NCI-H128 (cell line): Measurements from ENCODE around the gene TMCC2.

ENCODE experiments used
- DNase-seq: peaks from one replicate; lab custom pipeline; 2025; ENCODE audit not compliant: unreplicated experiment; lab: John Stamatoyannopoulos, UW

TMCC2 gene

GRCh38 chr1:205259324-205259832, 31.6 kb downstream of the TMCC2 start:
- no peak for DNase-seq

- no peak for DNase-seq
These were observed 32.3 kb downstream of the TMCC2 start for GRCh38 chr1:205259998-205260397.

DNA sequence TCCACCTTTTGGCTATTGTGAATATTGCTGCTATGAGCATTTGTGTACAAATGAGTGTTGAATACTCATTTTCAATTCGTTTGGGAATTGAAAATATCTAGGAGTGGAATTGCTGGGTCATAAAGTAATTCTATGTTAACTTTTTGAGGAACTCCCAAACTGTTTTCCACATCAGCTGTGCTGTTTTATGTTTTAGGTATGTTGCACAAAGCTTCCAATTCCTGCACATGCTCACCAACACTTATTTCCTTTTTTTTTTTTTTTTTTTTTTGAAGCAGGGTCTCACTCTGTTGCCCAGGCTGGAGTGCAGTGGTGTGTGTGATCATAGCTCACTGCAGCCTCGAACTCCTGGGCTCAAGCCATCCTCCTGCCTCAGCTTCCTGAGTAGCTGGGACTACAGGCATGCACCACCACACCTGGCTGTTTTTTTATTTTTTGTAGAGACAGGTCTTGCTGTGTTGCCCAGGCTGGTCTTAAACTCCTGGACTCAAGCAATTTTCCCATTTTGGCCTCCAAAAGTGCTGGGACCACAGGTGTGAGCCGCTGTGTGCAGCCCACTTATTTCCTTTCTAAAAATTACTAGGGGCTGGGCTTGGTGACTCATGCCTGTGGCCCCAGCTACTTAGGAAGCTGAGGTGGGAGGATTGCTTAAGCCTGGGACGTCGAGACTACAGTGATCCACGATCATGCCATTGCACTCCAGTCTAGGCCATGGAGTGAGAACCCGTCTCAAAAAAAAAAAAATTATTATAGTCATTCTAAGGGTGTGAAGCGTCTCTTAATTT, 33.4 kb downstream of the TMCC2 start:
- no peak for DNase-seq

DNA sequence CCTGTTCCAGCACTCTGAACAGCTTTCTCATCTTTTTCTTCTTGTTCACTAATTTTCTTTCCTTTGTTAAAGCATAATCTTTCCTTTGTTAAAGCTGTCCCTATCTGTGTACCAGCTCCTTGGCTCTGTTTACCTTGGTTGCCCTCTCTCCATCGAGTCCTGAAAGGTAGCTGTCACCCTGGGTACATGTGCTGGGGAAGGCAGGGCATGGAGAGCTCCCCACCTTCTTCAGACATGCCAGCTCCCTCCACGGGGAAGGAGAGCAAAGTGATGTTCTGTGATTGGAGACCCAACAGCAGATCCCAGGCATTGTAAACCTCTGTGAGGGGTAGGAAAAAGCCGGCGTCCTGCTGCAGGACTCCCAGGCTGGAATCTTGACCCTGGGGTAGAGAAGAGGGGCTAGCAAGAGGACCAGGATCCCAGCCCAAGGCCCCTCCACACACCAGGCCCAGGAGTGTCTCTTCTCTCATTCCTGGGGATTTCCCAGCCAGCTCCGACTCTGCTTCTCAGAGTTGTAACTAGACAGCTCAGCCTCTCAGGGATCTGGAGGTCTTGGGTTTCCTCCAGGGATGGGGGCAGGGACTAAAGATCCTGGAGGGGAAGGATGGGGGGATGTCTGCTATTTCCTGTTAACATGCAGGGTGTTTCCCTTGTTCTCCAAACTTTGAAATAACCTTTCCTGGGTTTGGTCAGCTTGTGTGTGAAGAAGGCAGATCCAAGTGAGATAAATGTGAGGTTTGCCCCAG, 34.4 kb downstream of the TMCC2 start:
- DNase-seq = no peak

GRCh38 chr1:205262731-205263171, 35.0 kb downstream of the TMCC2 start:
- DNase-seq = no peak

- DNase-seq = no peak
These were observed 35.9 kb downstream of the TMCC2 start for GRCh38 chr1:205263580-205264190.

GRCh38 chr1:205266611-205267305, 39.0 kb downstream of the TMCC2 start:
- DNase-seq = no peak

- DNase-seq = no peak
These were observed 39.7 kb downstream of the TMCC2 start for GRCh38 chr1:205267306-205267902.

DNA sequence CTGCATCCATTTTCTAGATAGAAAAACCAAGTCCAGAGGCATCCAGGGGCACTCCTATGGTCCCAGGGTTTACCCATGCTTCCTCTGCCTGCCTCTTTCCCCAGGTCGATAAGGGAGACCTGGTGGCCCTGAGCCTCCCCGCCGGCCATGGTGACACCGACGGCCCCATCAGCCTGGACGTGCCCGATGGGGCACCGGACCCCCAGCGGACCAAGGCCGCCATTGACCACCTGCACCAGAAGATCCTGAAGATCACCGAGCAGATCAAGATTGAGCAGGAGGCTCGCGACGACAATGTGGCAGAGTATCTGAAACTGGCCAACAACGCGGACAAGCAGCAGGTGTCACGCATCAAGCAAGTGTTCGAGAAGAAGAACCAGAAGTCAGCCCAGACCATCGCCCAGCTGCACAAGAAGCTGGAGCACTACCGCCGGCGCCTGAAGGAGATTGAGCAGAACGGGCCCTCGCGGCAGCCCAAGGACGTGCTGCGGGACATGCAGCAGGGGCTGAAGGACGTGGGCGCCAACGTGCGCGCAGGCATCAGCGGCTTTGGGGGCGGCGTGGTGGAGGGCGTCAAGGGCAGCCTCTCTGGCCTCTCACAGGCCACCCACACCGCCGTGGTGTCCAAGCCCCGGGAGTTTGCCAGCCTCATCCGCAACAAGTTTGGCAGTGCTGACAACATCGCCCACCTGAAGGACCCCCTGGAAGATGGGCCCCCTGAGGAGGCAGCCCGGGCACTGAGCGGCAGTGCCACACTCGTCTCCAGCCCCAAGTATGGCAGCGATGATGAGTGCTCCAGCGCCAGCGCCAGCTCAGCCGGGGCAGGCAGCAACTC, 41.3 kb downstream of the TMCC2 start:
- no peak for DNase-seq

- no peak for DNase-seq
These were observed 42.0 kb downstream of the TMCC2 start for GRCh38 chr1:205269711-205270110.

DNA sequence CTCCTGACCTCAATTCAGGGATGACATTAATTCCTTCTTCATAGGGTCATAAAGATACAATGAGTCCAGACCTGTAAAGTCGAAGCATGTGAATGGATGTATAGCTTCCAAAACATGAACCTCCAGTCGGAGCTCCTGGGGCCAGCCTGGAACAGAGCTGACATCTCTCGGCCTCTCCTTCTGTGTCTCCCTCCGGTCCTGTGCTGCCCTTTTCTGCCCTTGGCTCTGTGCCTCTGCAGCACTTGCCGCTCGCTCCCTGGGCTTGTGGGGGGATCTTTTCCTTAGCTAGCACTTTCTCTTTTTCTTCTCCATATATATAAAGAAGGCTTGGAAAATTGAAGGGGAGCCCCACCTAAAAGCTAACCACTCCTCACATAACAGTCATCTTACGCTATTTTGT, 42.5 kb downstream of the TMCC2 start:
- DNase-seq = no peak

DNA sequence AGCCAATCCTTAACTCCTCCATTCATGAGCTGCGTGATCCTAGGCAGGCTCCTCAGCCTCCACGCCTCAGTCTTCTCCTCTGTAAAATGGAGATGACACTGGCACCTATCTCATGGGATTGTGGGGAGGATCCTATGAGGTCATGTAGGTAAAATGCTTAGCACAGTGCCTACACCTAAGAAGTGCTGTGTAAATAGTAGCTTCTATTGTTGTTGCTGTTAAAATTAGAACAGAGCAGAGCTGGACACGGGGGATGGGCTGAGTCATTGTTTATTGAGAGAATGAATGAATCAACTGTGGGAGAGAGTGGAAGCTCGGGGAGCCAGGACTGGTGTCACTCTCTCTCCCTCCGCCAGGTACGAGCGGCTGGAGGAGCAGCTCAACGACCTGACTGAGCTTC, 43.0 kb downstream of the TMCC2 start:
- DNase-seq = no peak

GRCh38 chr1:205271277-205271676, 43.5 kb downstream of the TMCC2 start:
- DNase-seq = no peak

- no peak for DNase-seq
These were observed 44.0 kb downstream of the TMCC2 start for GRCh38 chr1:205271745-205272144.

DNA sequence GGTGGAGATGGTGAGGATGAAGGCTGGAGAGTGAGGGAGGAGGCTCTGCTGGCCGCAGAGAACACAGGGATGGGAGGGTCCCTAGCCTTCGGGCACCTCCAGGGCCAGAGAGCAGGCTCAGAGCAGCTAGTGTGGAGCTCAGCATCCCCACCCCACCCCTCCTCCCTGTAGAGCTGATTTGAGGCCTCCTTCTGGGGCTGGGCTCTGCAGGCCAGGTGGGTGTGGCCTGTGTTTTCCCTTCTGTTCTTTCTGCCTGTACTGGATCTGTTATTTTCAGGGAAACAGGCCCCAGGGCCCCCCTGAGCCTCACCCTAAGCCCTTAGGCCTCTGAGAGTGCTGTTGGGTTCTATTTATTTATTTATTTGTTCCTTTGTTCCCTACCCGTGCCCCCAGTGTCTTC, 44.8 kb downstream of the TMCC2 start:
- DNase-seq = no peak

DNA sequence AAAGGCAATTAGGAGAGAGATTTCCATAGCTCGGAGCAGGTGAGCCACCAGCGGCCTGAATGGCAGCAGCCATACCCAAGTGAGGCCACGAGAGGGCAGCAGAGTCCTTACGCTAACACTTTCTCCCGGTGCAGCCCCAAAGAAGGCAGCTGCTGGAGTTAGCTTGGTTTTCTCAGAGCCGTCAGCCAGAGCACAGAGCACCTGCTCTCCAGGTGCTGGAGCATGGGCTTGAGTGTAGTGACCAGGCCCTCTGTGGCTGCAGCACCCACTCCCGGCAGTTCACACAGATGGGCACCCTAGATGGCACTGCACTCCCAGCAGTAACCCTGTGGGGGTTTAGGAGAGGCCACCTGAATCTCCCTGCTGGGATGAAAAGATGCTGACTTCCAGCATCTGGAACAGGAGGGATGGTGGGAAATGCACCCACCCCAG, 45.8 kb downstream of the TMCC2 start:
- peak; percentile 82 for DNase-seq

- no peak for DNase-seq
These were observed 46.4 kb downstream of the TMCC2 start for GRCh38 chr1:205274041-205274691.

DNA sequence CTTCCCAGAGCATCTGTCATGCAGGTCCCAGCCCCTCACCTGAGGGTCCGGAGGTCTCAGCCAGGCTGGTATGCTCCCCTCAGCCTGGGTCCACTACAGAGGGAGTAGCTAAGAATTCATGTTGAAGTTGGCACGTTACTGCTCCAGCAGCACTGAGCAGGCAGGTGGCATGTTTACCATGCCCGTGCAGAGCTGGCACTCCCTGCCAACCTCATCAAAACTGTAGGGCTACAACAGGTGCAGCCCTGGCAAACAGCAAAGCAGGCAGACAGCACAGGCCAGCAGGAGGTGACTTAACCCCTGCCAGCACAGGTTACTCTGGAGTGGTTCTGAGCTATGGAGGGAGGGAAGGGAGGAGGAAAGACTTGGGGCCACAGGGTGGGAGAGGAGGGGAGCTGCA, 47.4 kb downstream of the TMCC2 start:
- peak; percentile 66 for DNase-seq

GRCh38 chr1:205275916-205276688, 48.4 kb downstream of the TMCC2 start:
- no peak for DNase-seq
